HepG2 (cell line): ENCODE results near the gene PSORS1C2. TPM values are rescaled to one million over a fixed set of nuclear protein-coding genes. Genes with fewer than 3 reads are reported as not detected.

Source experiments
- AGO2 ChIP-seq: fragments of 200-400 bp; formaldehyde crosslinking; optimal IDR thresholded peaks from 2 replicates; pipeline ENCODE3; 2017; ENCODE audit warnings: mild to moderate bottlenecking, low read depth, low read length, moderate library complexity
- BRD4 ChIP-seq: sonication (generic); formaldehyde crosslinking; IDR thresholded peaks from 2 replicates; pipeline ENCODE4 v1.4.0; 2020; ENCODE audit warnings: missing genetic modification reagents
- KLF16 ChIP-seq, 2 experiments: sonication (generic) in 1 of 2; formaldehyde crosslinking in 1 of 2; IDR thresholded peaks; 2 replicates each; pipeline versions ENCODE4 v1.6.1 to v1.8.0; 2016 to 2023; ENCODE audit warnings: missing genetic modification reagents in 2 of 2, missing compliant biosample characterization in 1 of 2
- NFE2L2 ChIP-seq: fragments of 150-350 bp; IDR thresholded peaks from 2 replicates; pipeline ENCODE4 v1.6.1; 2014; ENCODE audit warnings: low read length
- PHF20 ChIP-seq: sonication (generic); formaldehyde crosslinking; IDR thresholded peaks from 2 replicates; pipeline ENCODE4 v1.5.0; 2020; ENCODE audit warnings: mild to moderate bottlenecking, missing genetic modification reagents
- PPARG ChIP-seq: conservative IDR thresholded peaks from 2 replicates; pipeline ENCODE4 v1.6.1; 2016; ENCODE audit warnings: missing biosample characterization, missing genetic modification reagents
- SKI ChIP-seq: fragments of 450-650 bp; IDR thresholded peaks from one replicate; pipeline ENCODE4 v1.6.1; 2018; ENCODE audit warnings: mild to moderate bottlenecking; ENCODE audit not compliant: partially characterized antibody
- SP1 ChIP-seq, 2 experiments: fragments of 450-650 bp in 1 of 2; sonication (generic) in 1 of 2; formaldehyde crosslinking in 1 of 2; IDR thresholded peaks; 2 replicates each; pipeline versions ENCODE4 v1.4.0 to v1.6.1; 2016 to 2020; ENCODE audit warnings: missing genetic modification reagents in 1 of 2
- ZBTB7B ChIP-seq: sonication (generic); formaldehyde crosslinking; IDR thresholded peaks from 2 replicates; pipeline ENCODE4 v1.4.0; 2020; ENCODE audit warnings: missing genetic modification reagents
- ZKSCAN1 ChIP-seq: fragments of 150-350 bp; IDR thresholded peaks from 2 replicates; pipeline ENCODE4 v1.6.1; 2014; ENCODE audit warnings: low read length
- ZNF10 ChIP-seq: sonication (generic); formaldehyde crosslinking; IDR thresholded peaks from 2 replicates; pipeline ENCODE4 v1.4.0; 2020; ENCODE audit warnings: mild to moderate bottlenecking, low read depth, missing genetic modification reagents, borderline replicate concordance
- ZNF563 ChIP-seq: sonication (generic); formaldehyde crosslinking; IDR thresholded peaks from 2 replicates; pipeline ENCODE4 v1.8.0; 2022; ENCODE audit warnings: mild to moderate bottlenecking, moderate library complexity, missing genetic modification reagents
- ZNF83 ChIP-seq: sonication (generic); formaldehyde crosslinking; IDR thresholded peaks from 2 replicates; pipeline ENCODE4 v1.4.0; 2020; ENCODE audit warnings: missing genetic modification reagents, mild to moderate bottlenecking, borderline replicate concordance
- polyA plus RNA-seq, 8 experiments: library from polyadenylated mRNA; depleted of rRNA in 3 of 8; stranded (reverse) in 7 of 8; unstranded in 1 of 8; fragments of >200 nt; fragmentation: Illumina TruSeq in 4 of 8; extraction: Trizol in 4 of 8; gene quantifications; 2 replicates each; pipeline versions ENCODE4 v1.2.1 to v1.2.3, GENCODE V29; 2011 to 2016; ENCODE audit warnings: low read depth in 4 of 8, missing spikeins in 1 of 8, mixed read lengths in 1 of 8; ENCODE audit not compliant: insufficient read depth in 1 of 8
- total RNA-seq, 5 experiments: library from RNA; depleted of rRNA; stranded (reverse); fragments of >200 nt; fragmentation: Illumina TruSeq; extraction: Trizol; gene quantifications; 2 replicates each; pipeline ENCODE4 v1.2.3, GENCODE V29; 2016; ENCODE audit warnings: low read depth in 1 of 5
- TF ChIP-seq, protein P1 (sequence below): sonication (generic); formaldehyde crosslinking; IDR thresholded peaks from 2 replicates; pipeline ENCODE4 v1.5.0; 2020; ENCODE audit warnings: mild to moderate bottlenecking, missing genetic modification reagents, moderate library complexity
- TF ChIP-seq, protein P2 (sequence below): sonication (generic); formaldehyde crosslinking; IDR thresholded peaks from 2 replicates; pipeline ENCODE4 v1.8.0; 2022; ENCODE audit warnings: mild to moderate bottlenecking, missing genetic modification reagents; ENCODE audit not compliant: insufficient replicate concordance
- TF ChIP-seq, protein P3 (sequence below): sonication (generic); formaldehyde crosslinking; IDR thresholded peaks from 2 replicates; pipeline ENCODE4 v1.5.0; 2020; ENCODE audit warnings: missing genetic modification reagents, mild to moderate bottlenecking, borderline replicate concordance

The PSORS1C2 gene
- total and polyA plus RNA-seq, 2 of the 13 experiments (the other 11 are each of a cell fraction or from before 2014, with no cell fraction given) = not detected

DNA sequence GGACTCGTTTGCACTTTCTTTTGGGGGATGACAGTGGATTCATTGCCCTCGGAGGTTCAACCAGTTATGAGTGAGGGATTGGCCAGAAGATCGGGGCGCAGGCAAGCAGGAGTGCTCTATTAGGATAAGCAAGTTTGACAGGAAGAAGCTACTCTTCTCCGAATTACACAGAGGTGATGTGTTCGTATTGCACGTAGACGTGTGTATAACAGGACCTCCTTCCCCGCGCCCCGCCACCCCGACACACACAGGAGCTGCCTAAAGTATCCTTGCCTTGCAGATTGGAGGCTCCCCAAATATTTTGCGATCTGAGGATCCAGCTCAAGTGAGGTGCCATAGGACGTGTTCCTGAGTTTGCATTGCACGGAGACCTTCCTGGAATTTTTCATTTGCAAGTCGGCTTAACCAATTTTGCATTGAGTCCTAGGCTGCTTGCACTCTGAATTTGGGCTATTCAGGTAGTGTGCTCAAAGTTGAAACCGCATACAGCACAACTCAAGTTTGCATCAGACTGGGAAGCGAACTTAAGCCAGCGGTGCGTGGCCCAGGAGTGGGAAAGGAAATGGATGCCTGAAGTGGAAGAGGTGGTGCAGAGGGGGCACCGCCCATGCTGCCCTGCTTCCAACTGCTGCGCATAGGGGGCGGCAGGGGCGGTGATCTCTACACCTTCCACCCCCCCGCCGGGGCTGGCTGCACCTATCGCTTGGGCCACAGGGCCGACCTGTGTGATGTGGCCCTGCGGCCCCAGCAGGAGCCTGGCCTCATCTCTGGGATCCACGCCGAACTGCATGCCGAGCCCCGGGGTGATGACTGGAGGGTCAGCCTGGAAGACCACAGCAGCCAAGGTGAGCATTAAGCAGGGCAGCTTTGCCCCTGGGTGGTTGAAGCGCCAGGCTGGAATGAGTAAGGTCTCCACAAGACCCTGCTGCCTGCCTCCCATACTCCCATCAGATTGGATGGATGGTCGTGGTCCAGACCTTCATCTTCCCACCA lies 20.3 kb upstream of the PSORS1C2 start (continued):
- TF ChIP-seq ZNF563 (CRISPR knock-in tag) = no peak
- TF ChIP-seq BRD4 (CRISPR knock-in tag) = 0 out of 2 replicates have a peak, but pooled peaks have one; percentile 48
- TF ChIP-seq PHF20 (CRISPR knock-in tag) = peak; percentile 6
- 0 out of 4 replicates have a peak, but pooled peaks of 1 of the 2 experiments have one; percentile 22 for TF ChIP-seq KLF16 (CRISPR knock-in tag; IDR thresholded peaks at IDR 0.05)
- TF ChIP-seq SP1 (IDR thresholded peaks at IDR 0.05) = no peak
- peak; percentile 13; the same call in 1 of the 2 replicates for TF ChIP-seq SP1 (CRISPR knock-in tag; IDR thresholded peaks at IDR 0.05)
- TF ChIP-seq NFE2L2 = no peak
- TF ChIP-seq ZBTB7B = peak; percentile 85
- 0 out of 2 replicates have a peak, but pooled peaks have one; percentile 10 for TF ChIP-seq PPARG
- TF ChIP-seq, protein P1, sequence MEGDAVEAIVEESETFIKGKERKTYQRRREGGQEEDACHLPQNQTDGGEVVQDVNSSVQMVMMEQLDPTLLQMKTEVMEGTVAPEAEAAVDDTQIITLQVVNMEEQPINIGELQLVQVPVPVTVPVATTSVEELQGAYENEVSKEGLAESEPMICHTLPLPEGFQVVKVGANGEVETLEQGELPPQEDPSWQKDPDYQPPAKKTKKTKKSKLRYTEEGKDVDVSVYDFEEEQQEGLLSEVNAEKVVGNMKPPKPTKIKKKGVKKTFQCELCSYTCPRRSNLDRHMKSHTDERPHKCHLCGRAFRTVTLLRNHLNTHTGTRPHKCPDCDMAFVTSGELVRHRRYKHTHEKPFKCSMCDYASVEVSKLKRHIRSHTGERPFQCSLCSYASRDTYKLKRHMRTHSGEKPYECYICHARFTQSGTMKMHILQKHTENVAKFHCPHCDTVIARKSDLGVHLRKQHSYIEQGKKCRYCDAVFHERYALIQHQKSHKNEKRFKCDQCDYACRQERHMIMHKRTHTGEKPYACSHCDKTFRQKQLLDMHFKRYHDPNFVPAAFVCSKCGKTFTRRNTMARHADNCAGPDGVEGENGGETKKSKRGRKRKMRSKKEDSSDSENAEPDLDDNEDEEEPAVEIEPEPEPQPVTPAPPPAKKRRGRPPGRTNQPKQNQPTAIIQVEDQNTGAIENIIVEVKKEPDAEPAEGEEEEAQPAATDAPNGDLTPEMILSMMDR (CRISPR knock-in tag) = peak; percentile 55
- TF ChIP-seq ZNF10 (CRISPR knock-in tag) = no peak
- no peak for TF ChIP-seq ZKSCAN1
- no peak for TF ChIP-seq ZNF83 (CRISPR knock-in tag)
- TF ChIP-seq SKI = no peak
- TF ChIP-seq, protein P2, sequence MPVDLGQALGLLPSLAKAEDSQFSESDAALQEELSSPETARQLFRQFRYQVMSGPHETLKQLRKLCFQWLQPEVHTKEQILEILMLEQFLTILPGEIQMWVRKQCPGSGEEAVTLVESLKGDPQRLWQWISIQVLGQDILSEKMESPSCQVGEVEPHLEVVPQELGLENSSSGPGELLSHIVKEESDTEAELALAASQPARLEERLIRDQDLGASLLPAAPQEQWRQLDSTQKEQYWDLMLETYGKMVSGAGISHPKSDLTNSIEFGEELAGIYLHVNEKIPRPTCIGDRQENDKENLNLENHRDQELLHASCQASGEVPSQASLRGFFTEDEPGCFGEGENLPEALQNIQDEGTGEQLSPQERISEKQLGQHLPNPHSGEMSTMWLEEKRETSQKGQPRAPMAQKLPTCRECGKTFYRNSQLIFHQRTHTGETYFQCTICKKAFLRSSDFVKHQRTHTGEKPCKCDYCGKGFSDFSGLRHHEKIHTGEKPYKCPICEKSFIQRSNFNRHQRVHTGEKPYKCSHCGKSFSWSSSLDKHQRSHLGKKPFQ (CRISPR knock-in tag) = peak; percentile 56
- TF ChIP-seq, protein P3, sequence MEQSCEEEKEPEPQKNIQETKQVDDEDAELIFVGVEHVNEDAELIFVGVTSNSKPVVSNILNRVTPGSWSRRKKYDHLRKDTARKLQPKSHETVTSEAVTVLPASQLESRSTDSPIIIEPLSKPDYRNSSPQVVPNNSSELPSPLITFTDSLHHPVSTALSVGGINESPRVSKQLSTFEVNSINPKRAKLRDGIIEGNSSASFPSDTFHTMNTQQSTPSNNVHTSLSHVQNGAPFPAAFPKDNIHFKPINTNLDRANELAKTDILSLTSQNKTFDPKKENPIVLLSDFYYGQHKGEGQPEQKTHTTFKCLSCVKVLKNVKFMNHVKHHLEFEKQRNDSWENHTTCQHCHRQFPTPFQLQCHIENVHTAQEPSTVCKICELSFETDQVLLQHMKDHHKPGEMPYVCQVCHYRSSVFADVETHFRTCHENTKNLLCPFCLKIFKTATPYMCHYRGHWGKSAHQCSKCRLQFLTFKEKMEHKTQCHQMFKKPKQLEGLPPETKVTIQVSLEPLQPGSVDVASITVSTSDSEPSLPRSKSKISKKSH (CRISPR knock-in tag) = peak; percentile 56
- TF ChIP-seq AGO2 = peak; percentile 26
